NB4 (cell line): ENCODE measurements around the gene LTA4H.

Experiments used
- CTCF ChIP-seq: IDR thresholded peaks from one replicate; pipeline ENCODE4 v1.5.1; 2012; ENCODE audit warnings: low read depth, low read length
- MAX ChIP-seq: IDR thresholded peaks from 2 replicates; pipeline ENCODE4 v1.6.1; 2011; ENCODE audit warnings: low read depth, low read length

GRCh38 chr12:95955549-95956159 lies 79.7 kb downstream of the LTA4H start:
- no peak for TF ChIP-seq MAX
- no peak for TF ChIP-seq CTCF
